ENCODE results near the gene TSPAN16.

Gene TSPAN16

GRCh38 chr19:11278670-11279069 is 17.3 kb upstream of the TSPAN16 start:
- no peak for TF ChIP-seq CTCF (IDR thresholded peaks at IDR 0.05; ENCODE audit: control insufficient read depth, extremely low read depth, insufficient read depth)
- H3K4me3 ChIP-seq (ENCODE audit: low read depth, low read length) = no peak overlapping the region
- no peak for DNase-seq (ENCODE audit: low read depth)

- TF ChIP-seq CTCF (IDR thresholded peaks at IDR 0.05; ENCODE audit: control insufficient read depth, extremely low read depth, insufficient read depth) = no peak
- DNase-seq (ENCODE audit: low read depth) = no peak
- H3K4me3 ChIP-seq (ENCODE audit: low read depth, low read length) = no peak overlapping the region
Observed at GRCh38 chr19:11279505-11280236, 16.3 kb upstream of the TSPAN16 start.

GRCh38 chr19:11281356-11282049 is 14.5 kb upstream of the TSPAN16 start:
- DNase-seq (ENCODE audit: low read depth) = no peak
- no peak overlapping the region for H3K4me3 ChIP-seq (ENCODE audit: low read depth, low read length)
- TF ChIP-seq CTCF (IDR thresholded peaks at IDR 0.05; ENCODE audit: control insufficient read depth, extremely low read depth, insufficient read depth) = no peak

- no peak overlapping the region for H3K4me3 ChIP-seq (ENCODE audit: low read depth, low read length)
- no peak for DNase-seq (ENCODE audit: low read depth)
- no peak for TF ChIP-seq CTCF (IDR thresholded peaks at IDR 0.05; ENCODE audit: control insufficient read depth, extremely low read depth, insufficient read depth)
Observed at GRCh38 chr19:11284515-11284914, 11.4 kb upstream of the TSPAN16 start.

GRCh38 chr19:11286312-11286974 is 9.5 kb upstream of the TSPAN16 start:
- H3K4me3 ChIP-seq (ENCODE audit: low read depth, low read length) = no peak overlapping the region
- TF ChIP-seq CTCF (IDR thresholded peaks at IDR 0.05; ENCODE audit: control insufficient read depth, extremely low read depth, insufficient read depth) = no peak
- DNase-seq (ENCODE audit: low read depth) = no peak

GRCh38 chr19:11288349-11288748 is 7.6 kb upstream of the TSPAN16 start:
- no peak overlapping the region for H3K4me3 ChIP-seq (ENCODE audit: low read depth, low read length)
- TF ChIP-seq CTCF (IDR thresholded peaks at IDR 0.05; ENCODE audit: control insufficient read depth, extremely low read depth, insufficient read depth) = peak; percentile 18; the same call in 1 of the 2 replicates
- DNase-seq (ENCODE audit: low read depth) = no peak

All from LNCaP clone FGC (cell line).